Endodermal cell (in vitro differentiated cells): ENCODE results near the gene CTDP1. TPM values are rescaled to one million over a fixed set of nuclear protein-coding genes. Genes with fewer than 3 reads are reported as not detected.

Experiments used
- DNase-seq: peaks from one replicate; pipeline ENCODE4 v3.0.0-alpha.2; 2017
- H3K27ac ChIP-seq: 2 replicates; pipeline ENCODE4 v1.5.1; 2013; ENCODE audit warnings: mild to moderate bottlenecking, low read depth, low read length, moderate library complexity
- H3K27me3 ChIP-seq: 2 replicates; pipeline ENCODE4 v1.6.1; 2013; ENCODE audit warnings: mild to moderate bottlenecking, low read length, moderate library complexity; ENCODE audit not compliant: insufficient read depth, control insufficient read depth, poor library complexity, severe bottlenecking
- H3K36me3 ChIP-seq: 2 replicates; pipeline ENCODE4 v1.7.0; 2013; ENCODE audit warnings: mild to moderate bottlenecking, low read length, moderate library complexity; ENCODE audit not compliant: control insufficient read depth, insufficient read depth
- H3K4me1 ChIP-seq: one replicate; pipeline ENCODE4 v1.7.0; 2013; ENCODE audit warnings: low read length; ENCODE audit not compliant: control insufficient read depth, insufficient read depth
- H3K4me3 ChIP-seq: 2 replicates; pipeline ENCODE4 v1.5.1; 2013; ENCODE audit warnings: mild to moderate bottlenecking, low read length, moderate library complexity
- H3K9ac ChIP-seq: 2 replicates; pipeline ENCODE4 v1.6.1; 2013; ENCODE audit warnings: mild to moderate bottlenecking, low read length, moderate library complexity; ENCODE audit not compliant: poor library complexity, severe bottlenecking; ENCODE audit errors: extremely low read depth
- H3K9me3 ChIP-seq: 2 replicates; pipeline ENCODE4 v1.6.1; 2013; ENCODE audit warnings: mild to moderate bottlenecking, low read length, moderate library complexity; ENCODE audit not compliant: control insufficient read depth
- H3K27ac Mint-ChIP-seq: 2 replicates; pipeline ENCODE4 v1.8.0; 2020; ENCODE audit warnings: mixed read lengths
- H3K27me3 Mint-ChIP-seq: 2 replicates; pipeline ENCODE4 v1.8.0; 2021; ENCODE audit warnings: mild to moderate bottlenecking, mixed read lengths; ENCODE audit not compliant: insufficient read depth
- H3K36me3 Mint-ChIP-seq: 2 replicates; pipeline ENCODE4 v1.8.0; 2020; ENCODE audit warnings: low read depth, mixed read lengths
- H3K4me1 Mint-ChIP-seq: 2 replicates; pipeline ENCODE4 v1.8.0; 2020; ENCODE audit warnings: mixed read lengths
- H3K4me3 Mint-ChIP-seq: 2 replicates; pipeline ENCODE4 v1.8.0; 2020; ENCODE audit warnings: mild to moderate bottlenecking, moderate library complexity, mixed read lengths
- H3K9me3 Mint-ChIP-seq: 2 replicates; pipeline ENCODE4 v1.8.0; 2020; ENCODE audit warnings: mild to moderate bottlenecking, mixed read lengths
- WGBS, 2 experiments: methylation state at CpG; one replicate each; pipeline versions ENCODE4 v1.1.5 to v1.1.7; 2013; ENCODE audit warnings: missing lambda C conversion rate in 2 of 2, mixed read lengths in 1 of 2; ENCODE audit not compliant: insufficient coverage in 1 of 2, insufficient read length in 1 of 2; 5-methylcytosine and 5-hydroxymethylcytosine counted together
- total RNA-seq, 2 donors: library from RNA; stranded (reverse); fragmentation: NEBNext Ultra II Directional in 1 of 2; extraction: Animal tissue kit (Norgen Biotek cat#: 25700) in 1 of 2; gene quantifications; 2 replicates in 1 of 2; 3 replicates in 1 of 2; pipeline ENCODE4 v1.2.1, GENCODE V29; 2021
- TF ChIP-seq, protein P1 (sequence below): fragments of 200-600 bp; sonication (generic); conservative IDR thresholded peaks from 2 replicates; pipeline ENCODE4 v1.5.0; 2021; ENCODE audit warnings: antibody characterized with exemption, mild to moderate bottlenecking

The CTDP1 gene
- total RNA-seq, 2 donors from 2014 or later = 29.8 to 35.6 TPM

- H3K9ac ChIP-seq = no peak overlapping the region
- 92 to 94% methylated on average over 12 to 15 of the region's 15 CpGs for WGBS, 2 experiments
- TF ChIP-seq, protein P1, sequence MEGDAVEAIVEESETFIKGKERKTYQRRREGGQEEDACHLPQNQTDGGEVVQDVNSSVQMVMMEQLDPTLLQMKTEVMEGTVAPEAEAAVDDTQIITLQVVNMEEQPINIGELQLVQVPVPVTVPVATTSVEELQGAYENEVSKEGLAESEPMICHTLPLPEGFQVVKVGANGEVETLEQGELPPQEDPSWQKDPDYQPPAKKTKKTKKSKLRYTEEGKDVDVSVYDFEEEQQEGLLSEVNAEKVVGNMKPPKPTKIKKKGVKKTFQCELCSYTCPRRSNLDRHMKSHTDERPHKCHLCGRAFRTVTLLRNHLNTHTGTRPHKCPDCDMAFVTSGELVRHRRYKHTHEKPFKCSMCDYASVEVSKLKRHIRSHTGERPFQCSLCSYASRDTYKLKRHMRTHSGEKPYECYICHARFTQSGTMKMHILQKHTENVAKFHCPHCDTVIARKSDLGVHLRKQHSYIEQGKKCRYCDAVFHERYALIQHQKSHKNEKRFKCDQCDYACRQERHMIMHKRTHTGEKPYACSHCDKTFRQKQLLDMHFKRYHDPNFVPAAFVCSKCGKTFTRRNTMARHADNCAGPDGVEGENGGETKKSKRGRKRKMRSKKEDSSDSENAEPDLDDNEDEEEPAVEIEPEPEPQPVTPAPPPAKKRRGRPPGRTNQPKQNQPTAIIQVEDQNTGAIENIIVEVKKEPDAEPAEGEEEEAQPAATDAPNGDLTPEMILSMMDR = no peak
- no peaks in the 10 kb centered on the region for H3K9me3 ChIP-seq
- H3K27ac ChIP-seq = no peak overlapping the region
- no peak for DNase-seq
- Mint-ChIP-seq H3K4me1 (no peaks in the 10 kb centered on the region), H3K27me3 (no peaks in the 10 kb centered on the region), H3K27ac (no peak overlapping the region), H3K36me3 (peaks cover 82% of the 10 kb centered on the region), H3K9me3 (no peaks in the 10 kb centered on the region), H3K4me3 (no peak overlapping the region)
- no peaks in the 10 kb centered on the region for H3K4me1 ChIP-seq
- no peak overlapping the region for H3K4me3 ChIP-seq
- H3K27me3 ChIP-seq = no peaks in the 10 kb centered on the region
- peaks cover 63% of the 10 kb centered on the region for H3K36me3 ChIP-seq
Observed at GRCh38 chr18:79725486-79725885, 45.9 kb downstream of the CTDP1 start.

DNA sequence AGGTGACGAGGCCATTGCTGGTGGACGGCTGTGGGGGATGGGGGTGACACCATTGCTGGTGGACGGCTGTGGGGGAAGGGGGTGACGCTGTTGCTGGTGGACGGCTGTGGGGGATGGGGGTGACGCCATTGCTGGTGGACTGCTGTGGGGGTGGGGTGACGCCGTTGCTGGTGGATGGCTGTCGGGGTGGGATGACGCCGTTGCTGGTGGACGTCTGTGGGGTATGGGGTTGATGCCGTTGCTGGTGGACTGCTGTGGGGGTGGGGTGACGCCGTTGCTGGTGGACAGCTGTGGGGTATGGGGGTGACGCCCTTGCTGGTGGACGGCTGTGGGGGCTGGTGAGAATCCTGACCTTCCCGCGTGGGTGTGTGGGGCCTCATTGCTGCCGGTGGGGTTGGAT, 47.1 kb downstream of the CTDP1 start:
- TF ChIP-seq, protein P1 = no peak
- Mint-ChIP-seq H3K4me3 (no peak overlapping the region), H3K36me3 (peaks cover 85% of the 10 kb centered on the region), H3K27ac (no peak overlapping the region), H3K27me3 (no peaks in the 10 kb centered on the region), H3K4me1 (no peaks in the 10 kb centered on the region), H3K9me3 (peaks cover 9% of the 10 kb centered on the region)
- Histone ChIP-seq H3K9ac (no peak overlapping the region), H3K4me3 (no peak overlapping the region), H3K4me1 (no peaks in the 10 kb centered on the region), H3K9me3 (peaks cover 9% of the 10 kb centered on the region), H3K27me3 (no peaks in the 10 kb centered on the region), H3K36me3 (peaks cover 66% of the 10 kb centered on the region), H3K27ac (no peak overlapping the region)
- no peak for DNase-seq
- 92 to 100% methylated on average over 2 to 18 of the region's 20 CpGs for WGBS, 2 experiments

- peaks cover 90% of the 10 kb centered on the region for H3K36me3 Mint-ChIP-seq
- H3K27ac Mint-ChIP-seq = no peak overlapping the region
- Histone ChIP-seq H3K9me3 (peaks cover 14% of the 10 kb centered on the region), H3K27me3 (no peaks in the 10 kb centered on the region), H3K4me1 (no peaks in the 10 kb centered on the region), H3K9ac (no peak overlapping the region), H3K27ac (no peak overlapping the region), H3K4me3 (no peak overlapping the region), H3K36me3 (peaks cover 67% of the 10 kb centered on the region)
- H3K4me3 Mint-ChIP-seq = no peak overlapping the region
- 94 to 95% methylated on average over 33 of the region's 33 CpGs for WGBS, 2 experiments
- H3K27me3 Mint-ChIP-seq = no peaks in the 10 kb centered on the region
- H3K4me1 Mint-ChIP-seq = no peaks in the 10 kb centered on the region
- DNase-seq = no peak
- peaks cover 14% of the 10 kb centered on the region for H3K9me3 Mint-ChIP-seq
- TF ChIP-seq, protein P1 = no peak
Observed at GRCh38 chr18:79727211-79727610, 47.6 kb downstream of the CTDP1 start.
